ENCODE data around the gene UBE2G1. TPM values are rescaled to one million over a fixed set of nuclear protein-coding genes. Genes with fewer than 3 reads are reported as not detected.

Gene UBE2G1
- total RNA-seq, 4 donors from 2014 or later = 152 to 217 (median 180) TPM

GRCh38 chr17:4248504-4249277, 117.8 kb downstream of the UBE2G1 start:
- in situ Hi-C loops (cut with MboI; ENCODE audit: low sequenced_read_pairs in 4 of 4) = no loop called here
- peak; percentile 17 to 28 for ATAC-seq

DNA sequence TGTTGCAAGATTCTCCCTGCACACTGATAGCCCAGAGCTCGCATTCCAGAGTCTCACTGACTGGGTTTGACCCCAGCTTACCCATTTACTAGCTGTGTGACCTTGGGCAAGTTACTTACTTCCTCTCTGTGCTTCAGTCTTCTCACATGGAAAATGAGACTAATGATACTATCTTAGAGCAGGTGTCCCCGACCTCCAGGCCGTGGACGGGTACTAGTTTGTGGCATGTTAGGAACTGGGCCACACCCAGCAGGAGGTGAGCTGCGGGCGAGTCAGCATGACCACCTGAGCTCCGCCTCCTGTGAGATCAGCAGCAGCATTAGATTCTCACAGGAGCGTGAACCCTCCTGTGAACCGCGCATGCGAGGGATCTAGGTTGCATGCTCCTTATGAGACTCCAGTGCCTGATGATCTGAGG, 118.5 kb downstream of the UBE2G1 start:
- no peaks in the 10 kb centered on the region for H3K36me3 ChIP-seq
- H3K27me3 ChIP-seq = no peaks in the 10 kb centered on the region
- intact Hi-C loops (cut with DNase I; ENCODE audit: low total_unique reads) (no loop called here), in situ Hi-C loops (cut with MboI; ENCODE audit: low sequenced_read_pairs in 4 of 4) (no loop called here)
- DNase-seq (no peak), ATAC-seq (peak in 1 of 2 donors; percentile 72)
- no peak for TF ChIP-seq POLR2A (IDR thresholded peaks at IDR 0.05)
- no peak for TF ChIP-seq CTCF (IDR thresholded peaks at IDR 0.05 in 4 of 5, conservative IDR thresholded peaks at IDR 0.05 in 1 of 5)
- no peaks in the 10 kb centered on the region for H3K9me3 ChIP-seq
- H3K4me1 ChIP-seq = peaks cover 49 to 61% of the 10 kb centered on the region in 2 donors
- H3K4me3 ChIP-seq = no peak overlapping the region
- H3K27ac ChIP-seq = peak overlapping the region; percentile 34 to 59 (median 44)

More at GRCh38 chr17:4248504-4249277, 117.8 kb downstream of the UBE2G1 start:
- no peaks in the 10 kb centered on the region for H3K27me3 ChIP-seq
- no peak overlapping the region for H3K4me3 ChIP-seq
- peak overlapping the region; percentile 34 to 59 (median 44) for H3K27ac ChIP-seq
- peaks cover 49 to 61% of the 10 kb centered on the region in 2 donors for H3K4me1 ChIP-seq
- intact Hi-C loops (cut with DNase I; ENCODE audit: low total_unique reads) = loop anchor here (1.0 kb wide), 1 partner anchor 33 kb away; no protein-coding TSS in a partner anchor
- H3K36me3 ChIP-seq = no peaks in the 10 kb centered on the region
- no peak for TF ChIP-seq POLR2A (IDR thresholded peaks at IDR 0.05)
- H3K9me3 ChIP-seq = no peaks in the 10 kb centered on the region
- DNase-seq = no peak

GRCh38 chr17:4247361-4247970, 119.0 kb downstream of the UBE2G1 start:
- intact Hi-C loops (cut with DNase I; ENCODE audit: low total_unique reads) (no loop called here), in situ Hi-C loops (cut with MboI; ENCODE audit: low sequenced_read_pairs in 4 of 4) (no loop called here)
- DNase-seq (no peak), ATAC-seq (peak in 1 of 2 donors; percentile 12)
- no peak for TF ChIP-seq CTCF (IDR thresholded peaks at IDR 0.05 in 4 of 5, conservative IDR thresholded peaks at IDR 0.05 in 1 of 5)
- no peak for TF ChIP-seq POLR2A (IDR thresholded peaks at IDR 0.05)
- Histone ChIP-seq H3K4me1 (peaks cover 49 to 61% of the 10 kb centered on the region in 2 donors), H3K27ac (peak overlapping the region; percentile 34 to 59 (median 44)), H3K9me3 (no peaks in the 10 kb centered on the region), H3K36me3 (no peaks in the 10 kb centered on the region), H3K27me3 (no peaks in the 10 kb centered on the region), H3K4me3 (no peak overlapping the region)

DNA sequence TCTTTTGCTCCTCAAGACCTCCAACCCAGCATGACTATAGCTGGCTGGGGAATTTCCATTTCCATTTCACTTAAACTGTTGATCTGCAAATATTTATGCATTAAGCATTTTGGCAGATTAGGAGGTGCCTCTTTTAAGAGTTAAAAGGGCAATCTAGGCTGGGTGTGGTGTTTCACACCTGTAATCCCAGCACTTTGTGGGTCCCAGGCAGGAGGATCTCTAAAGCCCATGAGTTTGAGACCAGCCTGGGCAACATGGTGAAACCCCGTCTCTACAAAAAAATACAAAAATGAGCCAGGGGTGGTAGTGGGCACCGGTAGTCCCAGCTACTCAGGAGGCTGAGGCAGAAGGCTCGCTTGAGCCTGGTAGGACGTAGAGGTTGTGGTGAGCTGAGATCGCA, 119.8 kb downstream of the UBE2G1 start:
- H3K36me3 ChIP-seq = peaks cover 0 to 5% of the 10 kb centered on the region in 2 donors
- H3K27me3 ChIP-seq = no peaks in the 10 kb centered on the region
- H3K9me3 ChIP-seq = no peaks in the 10 kb centered on the region
- in situ Hi-C loops (cut with MboI; ENCODE audit: low sequenced_read_pairs in 4 of 4) (no loop called here), intact Hi-C loops (cut with DNase I; ENCODE audit: low total_unique reads) (no loop called here)
- TF ChIP-seq POLR2A (IDR thresholded peaks at IDR 0.05) = no peak
- TF ChIP-seq CTCF (IDR thresholded peaks at IDR 0.05 in 4 of 5, conservative IDR thresholded peaks at IDR 0.05 in 1 of 5) = no peak
- peaks cover 49 to 59% of the 10 kb centered on the region in 2 donors for H3K4me1 ChIP-seq
- ATAC-seq = no peak
- no peak overlapping the region for H3K27ac ChIP-seq
- no peak for DNase-seq
- H3K4me3 ChIP-seq = no peak overlapping the region

DNA sequence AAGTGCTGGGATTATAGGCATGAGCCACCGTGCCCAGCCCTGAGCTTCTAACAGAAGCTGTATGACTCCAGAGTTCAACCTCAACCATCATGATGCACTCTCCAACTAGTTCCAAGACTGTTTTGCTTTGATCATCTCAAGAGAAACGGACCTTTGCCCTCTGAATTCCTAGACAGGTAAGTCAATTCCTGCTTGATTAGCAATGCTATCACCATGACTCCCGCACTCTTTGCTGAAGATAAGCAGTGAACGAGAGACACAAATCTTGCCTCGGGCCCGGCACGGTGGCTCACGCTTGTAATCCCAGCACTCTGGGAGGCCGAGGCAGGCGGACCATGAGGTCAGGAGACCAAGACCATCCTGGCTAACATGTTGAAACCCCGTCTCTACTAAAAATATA, 124.9 kb downstream of the UBE2G1 start:
- no peak overlapping the region for H3K27ac ChIP-seq
- ATAC-seq (no peak), DNase-seq (no peak)
- intact Hi-C loops (cut with DNase I; ENCODE audit: low total_unique reads) = no loop called here
- H3K9me3 ChIP-seq = no peaks in the 10 kb centered on the region
- TF ChIP-seq CTCF (IDR thresholded peaks at IDR 0.05 in 4 of 5, conservative IDR thresholded peaks at IDR 0.05 in 1 of 5) (no peak), POLR2A (IDR thresholded peaks at IDR 0.05) (no peak)
- in situ Hi-C loops (cut with MboI; ENCODE audit: low sequenced_read_pairs in 4 of 4) = no loop called here
- no peak overlapping the region for H3K4me3 ChIP-seq
- H3K27me3 ChIP-seq = no peaks in the 10 kb centered on the region
- peaks cover 0 to 23% of the 10 kb centered on the region in 2 donors for H3K36me3 ChIP-seq
- peaks cover 6 to 14% of the 10 kb centered on the region in 2 donors for H3K4me1 ChIP-seq
